Uterus (tissue), 4 donors: ENCODE data around the gene TM4SF20. TPM values are rescaled to one million over a fixed set of nuclear protein-coding genes. Genes with fewer than 3 reads are reported as not detected.

Experiments
- DNase-seq, 2 donors: peaks; one replicate each; pipeline ENCODE4 v3.0.0-alpha.2; 2019 to 2020
- H3K27ac ChIP-seq, 2 donors: fragments of 200-600 bp; sonication (generic); 1 replicate in 1 of 2; 2 replicates in 1 of 2; pipeline ENCODE4 v1.5.1; 2016 to 2018
- H3K27me3 ChIP-seq, 2 donors: fragments of 200-600 bp; sonication (generic); one replicate each; pipeline ENCODE4 v1.5.1; 2018 to 2019; ENCODE audit warnings: control low read depth in 1 of 2
- H3K36me3 ChIP-seq, 2 donors: fragments of 200-600 bp; sonication (generic); one replicate each; pipeline ENCODE4 v1.5.1; 2019; ENCODE audit warnings: control low read depth in 1 of 2
- H3K4me1 ChIP-seq, 2 donors: fragments of 200-600 bp; sonication (generic); one replicate each; pipeline ENCODE4 v1.5.1; 2018 to 2019; ENCODE audit warnings: control low read depth in 1 of 2
- H3K4me3 ChIP-seq, 2 donors: fragments of 200-600 bp; sonication (generic); 1 replicate in 1 of 2; 2 replicates in 1 of 2; pipeline ENCODE4 v1.5.1; 2018 to 2019; ENCODE audit warnings: mild to moderate bottlenecking in 1 of 2
- H3K9me3 ChIP-seq, 2 donors: fragments of 200-600 bp; sonication (generic); one replicate each; pipeline ENCODE4 v1.5.1; 2019; ENCODE audit warnings: control low read depth in 1 of 2
- POLR2A ChIP-seq, 2 donors: fragments of 450-650 bp; IDR thresholded peaks; one replicate each; pipeline ENCODE4 v1.6.1; 2016; ENCODE audit warnings: antibody characterized with exemption in 2 of 2, mild to moderate bottlenecking in 1 of 2, moderate library complexity in 1 of 2
- intact Hi-C: fragments of 100-400 bp; cut with DNase I; formaldehyde crosslinking; loops from one replicate; pipeline ENCODE4 v1.15.1; 2023; ENCODE audit warnings: low total_unique reads
- total RNA-seq, 4 donors: library from RNA; depleted of rRNA in 3 of 4; stranded (reverse); fragments of >200 nt in 3 of 4; gene quantifications; one replicate each; pipeline versions ENCODE4 v1.1.0 to v1.2.4, GENCODE V29; 2014 to 2023
- TF ChIP-seq, protein P1 (sequence below), 4 experiments: fragments of 200-600 bp in 2 of 4; fragments of 450-650 bp in 2 of 4; sonication (generic) in 2 of 4; IDR thresholded peaks; one replicate each; pipeline ENCODE4 v1.5.1; 2016 to 2019; ENCODE audit warnings: antibody characterized with exemption in 4 of 4, mild to moderate bottlenecking in 2 of 4, moderate library complexity in 1 of 4
- donor health status: DM: yes; HTN: yes; CAD: no.

TM4SF20 gene
- total RNA-seq, 4 donors from 2014 or later = not detected

DNA sequence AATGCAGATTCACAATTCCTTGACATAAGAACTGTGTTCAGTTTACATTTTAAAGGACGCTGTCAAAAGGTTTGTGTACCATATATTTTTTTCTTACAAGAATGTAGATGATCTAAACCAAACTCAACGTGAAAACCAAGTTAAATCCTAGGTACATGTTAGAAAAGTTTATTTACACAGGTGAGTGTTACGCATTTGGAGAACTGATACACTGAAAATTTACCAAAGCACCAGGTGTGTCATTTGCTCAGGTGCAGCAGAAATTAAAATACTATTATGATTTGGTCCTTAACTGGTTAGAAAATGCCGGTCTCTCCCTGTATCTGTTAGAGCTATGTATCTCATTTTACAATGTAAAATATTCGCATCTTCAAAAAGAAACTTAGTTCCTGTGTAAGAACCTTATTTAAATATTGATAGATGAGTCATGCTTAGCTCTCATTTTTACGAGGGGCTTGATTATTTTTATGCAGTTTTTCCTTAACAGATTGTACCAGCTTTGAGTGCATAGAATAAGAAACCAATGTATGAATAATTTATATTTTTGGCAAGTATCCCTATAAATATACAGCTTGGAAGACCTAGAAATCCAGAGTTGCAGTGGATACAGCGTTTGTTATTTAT is 29.0 kb downstream of the TM4SF20 start:
- no peak overlapping the region for H3K27ac ChIP-seq
- no peaks in the 10 kb centered on the region for H3K36me3 ChIP-seq
- H3K4me1 ChIP-seq = no peaks in the 10 kb centered on the region
- H3K9me3 ChIP-seq = no peaks in the 10 kb centered on the region
- H3K4me3 ChIP-seq = no peak overlapping the region
- intact Hi-C loops = no loop called here
- DNase-seq = no peak
- no peak for TF ChIP-seq POLR2A (IDR thresholded peaks at IDR 0.05)
- no peaks in the 10 kb centered on the region for H3K27me3 ChIP-seq

DNA sequence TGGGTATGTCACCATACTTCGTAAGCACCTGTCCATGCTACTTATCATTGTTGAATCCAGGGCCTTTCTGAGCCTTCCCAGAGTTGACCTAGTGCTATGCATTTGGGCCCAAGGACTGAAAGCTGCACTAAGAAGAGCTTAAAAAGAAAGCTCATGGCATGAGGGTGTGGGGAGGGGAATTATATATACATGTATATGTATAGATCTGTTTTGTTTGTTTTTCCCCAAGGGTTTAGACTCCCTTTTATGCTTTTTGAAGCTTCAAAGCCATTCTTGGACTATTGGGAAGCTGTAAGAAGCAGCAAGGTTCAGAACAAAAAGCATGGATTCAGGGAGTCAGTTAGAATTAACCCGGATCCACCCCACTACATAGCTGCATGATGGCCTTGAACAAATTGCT is 30.8 kb downstream of the TM4SF20 start:
- TF ChIP-seq, protein P1, sequence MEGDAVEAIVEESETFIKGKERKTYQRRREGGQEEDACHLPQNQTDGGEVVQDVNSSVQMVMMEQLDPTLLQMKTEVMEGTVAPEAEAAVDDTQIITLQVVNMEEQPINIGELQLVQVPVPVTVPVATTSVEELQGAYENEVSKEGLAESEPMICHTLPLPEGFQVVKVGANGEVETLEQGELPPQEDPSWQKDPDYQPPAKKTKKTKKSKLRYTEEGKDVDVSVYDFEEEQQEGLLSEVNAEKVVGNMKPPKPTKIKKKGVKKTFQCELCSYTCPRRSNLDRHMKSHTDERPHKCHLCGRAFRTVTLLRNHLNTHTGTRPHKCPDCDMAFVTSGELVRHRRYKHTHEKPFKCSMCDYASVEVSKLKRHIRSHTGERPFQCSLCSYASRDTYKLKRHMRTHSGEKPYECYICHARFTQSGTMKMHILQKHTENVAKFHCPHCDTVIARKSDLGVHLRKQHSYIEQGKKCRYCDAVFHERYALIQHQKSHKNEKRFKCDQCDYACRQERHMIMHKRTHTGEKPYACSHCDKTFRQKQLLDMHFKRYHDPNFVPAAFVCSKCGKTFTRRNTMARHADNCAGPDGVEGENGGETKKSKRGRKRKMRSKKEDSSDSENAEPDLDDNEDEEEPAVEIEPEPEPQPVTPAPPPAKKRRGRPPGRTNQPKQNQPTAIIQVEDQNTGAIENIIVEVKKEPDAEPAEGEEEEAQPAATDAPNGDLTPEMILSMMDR (IDR thresholded peaks at IDR 0.05) = no peak
- TF ChIP-seq POLR2A (IDR thresholded peaks at IDR 0.05) = no peak
- intact Hi-C loops = no loop called here
- Histone ChIP-seq H3K27me3 (no peaks in the 10 kb centered on the region), H3K4me3 (no peak overlapping the region), H3K4me1 (no peaks in the 10 kb centered on the region), H3K9me3 (no peaks in the 10 kb centered on the region), H3K27ac (no peak overlapping the region), H3K36me3 (no peaks in the 10 kb centered on the region)
- DNase-seq = no peak

DNA sequence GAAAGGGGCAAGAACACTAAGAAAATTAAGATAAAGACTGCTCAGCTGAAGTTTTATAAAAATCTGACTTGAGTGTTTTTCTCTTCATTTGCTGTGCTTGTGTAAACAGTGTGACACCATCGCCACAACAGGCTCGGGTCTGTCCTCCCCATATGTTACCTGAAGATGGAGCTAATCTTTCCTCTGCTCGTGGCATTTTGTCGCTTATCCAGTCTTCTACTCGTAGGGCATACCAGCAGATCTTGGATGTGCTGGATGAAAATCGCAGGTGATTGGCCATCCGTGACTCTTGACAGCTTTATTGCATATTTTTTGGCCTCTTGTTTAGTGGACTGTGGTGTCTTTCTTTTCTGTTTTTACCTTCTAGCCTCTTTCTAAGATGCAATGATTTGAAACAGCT is 32.0 kb downstream of the TM4SF20 start:
- Histone ChIP-seq H3K27me3 (no peaks in the 10 kb centered on the region), H3K4me3 (no peak overlapping the region), H3K36me3 (no peaks in the 10 kb centered on the region), H3K27ac (no peak overlapping the region), H3K4me1 (no peaks in the 10 kb centered on the region), H3K9me3 (no peaks in the 10 kb centered on the region)
- intact Hi-C loops = no loop called here
- DNase-seq = no peak
- TF ChIP-seq, protein P1 (IDR thresholded peaks at IDR 0.05) = no peak
- no peak for TF ChIP-seq POLR2A (IDR thresholded peaks at IDR 0.05)

DNA sequence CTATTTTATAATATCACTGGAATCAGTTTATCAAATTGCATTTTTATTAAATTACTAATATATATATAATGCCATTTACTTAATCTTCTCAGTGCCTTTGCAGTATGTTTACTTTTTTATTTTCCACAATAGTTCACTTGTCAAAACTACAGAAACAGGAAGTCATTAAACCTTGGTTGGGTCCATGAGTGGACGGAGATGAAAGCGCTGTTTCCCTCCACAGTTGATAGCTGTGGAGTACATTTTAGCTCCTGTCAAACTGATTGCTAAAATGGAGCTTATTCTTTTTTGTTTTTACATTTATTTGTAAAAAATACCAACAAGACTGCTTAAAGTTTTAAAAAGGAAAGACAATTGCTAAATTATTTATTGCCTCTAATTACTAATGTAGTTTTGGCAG is 34.9 kb downstream of the TM4SF20 start:
- Histone ChIP-seq H3K27me3 (no peaks in the 10 kb centered on the region), H3K4me3 (no peak overlapping the region), H3K27ac (no peak overlapping the region), H3K9me3 (no peaks in the 10 kb centered on the region), H3K4me1 (no peaks in the 10 kb centered on the region), H3K36me3 (no peaks in the 10 kb centered on the region)
- intact Hi-C loops = no loop called here
- no peak for TF ChIP-seq POLR2A (IDR thresholded peaks at IDR 0.05)
- TF ChIP-seq, protein P1 (IDR thresholded peaks at IDR 0.05) = no peak
- no peak for DNase-seq

DNA sequence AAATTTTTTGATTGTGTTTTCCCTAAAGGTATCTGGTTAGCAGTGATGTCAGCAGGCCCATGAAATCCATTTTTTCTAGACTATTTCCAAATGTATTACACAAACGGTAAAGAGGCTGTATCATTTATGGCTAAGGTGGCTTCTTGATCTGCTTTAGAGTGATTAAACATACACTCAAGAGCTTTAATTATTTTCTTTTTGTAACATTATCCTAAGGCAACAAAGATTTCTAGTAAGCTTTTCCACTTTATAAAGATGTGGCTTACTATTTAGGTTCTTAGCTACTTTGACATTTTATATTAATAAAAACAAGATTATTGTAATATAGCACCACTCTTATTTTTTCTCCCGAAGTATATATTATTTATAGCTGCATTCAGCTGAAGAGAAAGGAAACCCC is 37.6 kb downstream of the TM4SF20 start:
- Histone ChIP-seq H3K36me3 (no peaks in the 10 kb centered on the region), H3K4me1 (no peaks in the 10 kb centered on the region), H3K9me3 (no peaks in the 10 kb centered on the region), H3K4me3 (no peak overlapping the region), H3K27me3 (no peaks in the 10 kb centered on the region), H3K27ac (no peak overlapping the region)
- TF ChIP-seq POLR2A (IDR thresholded peaks at IDR 0.05) = no peak
- DNase-seq = no peak
- intact Hi-C loops = no loop called here

DNA sequence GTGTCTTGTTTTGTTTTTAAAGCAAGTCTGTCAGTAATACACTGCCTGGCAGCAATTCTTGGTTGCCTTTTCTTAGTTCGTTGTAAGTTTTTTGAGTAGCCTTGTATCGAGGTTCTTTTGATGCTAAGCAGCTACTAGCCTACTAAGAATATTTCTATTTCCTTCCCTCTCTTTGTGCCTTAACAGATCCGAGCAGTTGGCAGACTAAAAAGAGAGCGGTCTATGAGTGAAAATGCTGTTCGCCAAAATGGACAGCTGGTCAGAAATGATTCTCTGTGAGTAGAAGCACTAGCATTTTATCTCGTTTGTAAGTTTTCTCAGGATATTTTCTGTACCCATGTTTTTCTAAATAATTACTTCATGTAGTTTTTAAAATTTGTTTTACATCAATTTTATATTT is 39.0 kb downstream of the TM4SF20 start:
- intact Hi-C loops = no loop called here

More for the DNA sequence above, 39.0 kb downstream of the TM4SF20 start:
- no peak for DNase-seq
- H3K9me3 ChIP-seq = no peaks in the 10 kb centered on the region
- no peaks in the 10 kb centered on the region for H3K27me3 ChIP-seq
- TF ChIP-seq, protein P1 (IDR thresholded peaks at IDR 0.05) = no peak
- TF ChIP-seq POLR2A (IDR thresholded peaks at IDR 0.05) = no peak
- no peaks in the 10 kb centered on the region for H3K4me1 ChIP-seq
- no peaks in the 10 kb centered on the region for H3K36me3 ChIP-seq
- H3K27ac ChIP-seq = no peak overlapping the region
- H3K4me3 ChIP-seq = no peak overlapping the region
